ENCODE measurements around the gene RALBP1. TPM values are rescaled to one million over a fixed set of nuclear protein-coding genes. Genes with fewer than 3 reads are reported as not detected.

The RALBP1 gene
- total RNA-seq, 1 experiment from 2014 or later, result 66.2 TPM

- no peaks in the 10 kb centered on the region for H3K9me2 ChIP-seq (ENCODE audit: insufficient read depth)
- no peak overlapping the region for H3K27ac ChIP-seq (ENCODE audit: low read depth, low read length)
- H3K4me3 ChIP-seq (replicated peaks in 1 of 2; ENCODE audit: low read depth in 1 of 2, low read length in 2 of 2), result no peak overlapping the region
- no peaks in the 10 kb centered on the region for H3K4me1 ChIP-seq (ENCODE audit: control insufficient read depth in 1 of 2, insufficient read depth in 2 of 2, low read length in 2 of 2)
- ChIA-PET RAD21 (ENCODE audit: low non-redundant PET in 1 of 2, low total read pairs in 2 of 2, uncharacterized antibody in 2 of 2, unreplicated experiment in 2 of 2) (no interaction called here), POLR2A (no interaction called here), CTCF (no interaction called here)
- BruUV-seq (replicated peaks), result no TSS peak
- H3K27me3 ChIP-seq (ENCODE audit: insufficient read depth, low read length), result no peaks in the 10 kb centered on the region
- no peak overlapping the region for H3K4me2 ChIP-seq (ENCODE audit: low read length)
- intact Hi-C loops (cut with micrococcal nuclease), result no loop called here
- H4K20me1 ChIP-seq (ENCODE audit: insufficient read depth), result no peaks in the 10 kb centered on the region
- DNase-seq (ENCODE audit: low read depth, low spot score), result no peak
- no peaks in the 10 kb centered on the region for H3K79me2 ChIP-seq (ENCODE audit: insufficient read depth, low read length)
- ATAC-seq, result no peak
- H3K9me3 ChIP-seq (ENCODE audit: control insufficient read depth in 1 of 2, insufficient read depth in 1 of 2, low read depth in 1 of 2, low read length in 2 of 2), result peaks cover 6 to 11% of the 10 kb centered on the region in 2 experiments; a peak in 3 of 4 replicates
- H2AFZ ChIP-seq (ENCODE audit: low read depth, low read length, poor library complexity, severe bottlenecking), result no peak overlapping the region
- no peak overlapping the region for H3K9ac ChIP-seq (ENCODE audit: low read length)
- peak; percentile 63; the same call in 1 of the 2 replicates for TF ChIP-seq CBX3 (IDR thresholded peaks at IDR 0.05; ENCODE audit: low read depth)
- TF ChIP-seq YY1 (IDR thresholded peaks at IDR 0.05; ENCODE audit: extremely low read depth, insufficient replicate concordance, low read depth, low read length), result no peak
- no peaks in the 10 kb centered on the region for H3K36me3 ChIP-seq (ENCODE audit: control insufficient read depth in 1 of 2, insufficient read depth in 2 of 2, low read length in 2 of 2)
Observed at GRCh38 chr18:9466127-9466526, 9.2 kb upstream of the RALBP1 start.

DNA sequence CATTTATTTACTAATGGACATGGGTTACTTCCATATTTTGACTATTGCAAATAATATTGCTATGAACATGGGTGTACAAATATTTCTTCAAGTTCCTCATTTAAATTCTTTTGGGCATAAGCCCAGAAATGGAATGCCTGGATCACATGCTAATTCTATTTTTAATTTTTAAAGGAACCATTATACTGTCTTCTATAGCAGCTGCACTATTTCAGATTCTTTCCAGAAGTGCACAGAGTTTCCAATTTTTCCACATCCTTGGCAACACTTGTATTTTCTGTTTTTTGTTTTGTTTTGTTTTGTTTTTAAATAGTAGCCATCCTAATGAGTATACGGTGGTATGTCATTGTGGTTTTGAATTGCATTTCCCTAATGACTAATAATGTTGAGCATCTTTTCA lies 8.5 kb upstream of the RALBP1 start:
- DNase-seq (ENCODE audit: low read depth, low spot score) (no peak), ATAC-seq (no peak)
- Histone ChIP-seq H2AFZ (ENCODE audit: low read depth, low read length, poor library complexity, severe bottlenecking) (no peak overlapping the region), H3K27ac (ENCODE audit: low read depth, low read length) (no peak overlapping the region), H3K36me3 (ENCODE audit: control insufficient read depth in 1 of 2, insufficient read depth in 2 of 2, low read length in 2 of 2) (no peaks in the 10 kb centered on the region), H3K4me1 (ENCODE audit: control insufficient read depth in 1 of 2, insufficient read depth in 2 of 2, low read length in 2 of 2) (no peaks in the 10 kb centered on the region), H3K9ac (ENCODE audit: low read length) (no peak overlapping the region), H3K4me2 (ENCODE audit: low read length) (no peak overlapping the region), H3K4me3 (replicated peaks in 1 of 2; ENCODE audit: low read depth in 1 of 2, low read length in 2 of 2) (no peak overlapping the region), H3K9me3 (ENCODE audit: control insufficient read depth in 1 of 2, insufficient read depth in 1 of 2, low read depth in 1 of 2, low read length in 2 of 2) (peaks cover 6 to 11% of the 10 kb centered on the region in 2 experiments; a peak in 3 of 4 replicates), H3K9me2 (ENCODE audit: insufficient read depth) (no peaks in the 10 kb centered on the region), H3K79me2 (ENCODE audit: insufficient read depth, low read length) (no peaks in the 10 kb centered on the region), H4K20me1 (ENCODE audit: insufficient read depth) (no peaks in the 10 kb centered on the region), H3K27me3 (ENCODE audit: insufficient read depth, low read length) (no peaks in the 10 kb centered on the region)
- POLR2A ChIA-PET, result no interaction called here
- no TSS peak for BruUV-seq (replicated peaks)
- CTCF ChIA-PET, result no interaction called here
- RAD21 ChIA-PET (ENCODE audit: low non-redundant PET in 1 of 2, low total read pairs in 2 of 2, uncharacterized antibody in 2 of 2, unreplicated experiment in 2 of 2), result no interaction called here
- intact Hi-C loops (cut with micrococcal nuclease), result no loop called here
- TF ChIP-seq, protein P1, sequence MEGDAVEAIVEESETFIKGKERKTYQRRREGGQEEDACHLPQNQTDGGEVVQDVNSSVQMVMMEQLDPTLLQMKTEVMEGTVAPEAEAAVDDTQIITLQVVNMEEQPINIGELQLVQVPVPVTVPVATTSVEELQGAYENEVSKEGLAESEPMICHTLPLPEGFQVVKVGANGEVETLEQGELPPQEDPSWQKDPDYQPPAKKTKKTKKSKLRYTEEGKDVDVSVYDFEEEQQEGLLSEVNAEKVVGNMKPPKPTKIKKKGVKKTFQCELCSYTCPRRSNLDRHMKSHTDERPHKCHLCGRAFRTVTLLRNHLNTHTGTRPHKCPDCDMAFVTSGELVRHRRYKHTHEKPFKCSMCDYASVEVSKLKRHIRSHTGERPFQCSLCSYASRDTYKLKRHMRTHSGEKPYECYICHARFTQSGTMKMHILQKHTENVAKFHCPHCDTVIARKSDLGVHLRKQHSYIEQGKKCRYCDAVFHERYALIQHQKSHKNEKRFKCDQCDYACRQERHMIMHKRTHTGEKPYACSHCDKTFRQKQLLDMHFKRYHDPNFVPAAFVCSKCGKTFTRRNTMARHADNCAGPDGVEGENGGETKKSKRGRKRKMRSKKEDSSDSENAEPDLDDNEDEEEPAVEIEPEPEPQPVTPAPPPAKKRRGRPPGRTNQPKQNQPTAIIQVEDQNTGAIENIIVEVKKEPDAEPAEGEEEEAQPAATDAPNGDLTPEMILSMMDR (IDR thresholded peaks at IDR 0.05 in 2 of 3, conservative IDR thresholded peaks at IDR 0.05 in 1 of 3; ENCODE audit: borderline replicate concordance in 1 of 3, insufficient read depth in 1 of 3, low read depth in 2 of 3, low read length in 2 of 3), result no peak
- TF ChIP-seq, protein P2, sequence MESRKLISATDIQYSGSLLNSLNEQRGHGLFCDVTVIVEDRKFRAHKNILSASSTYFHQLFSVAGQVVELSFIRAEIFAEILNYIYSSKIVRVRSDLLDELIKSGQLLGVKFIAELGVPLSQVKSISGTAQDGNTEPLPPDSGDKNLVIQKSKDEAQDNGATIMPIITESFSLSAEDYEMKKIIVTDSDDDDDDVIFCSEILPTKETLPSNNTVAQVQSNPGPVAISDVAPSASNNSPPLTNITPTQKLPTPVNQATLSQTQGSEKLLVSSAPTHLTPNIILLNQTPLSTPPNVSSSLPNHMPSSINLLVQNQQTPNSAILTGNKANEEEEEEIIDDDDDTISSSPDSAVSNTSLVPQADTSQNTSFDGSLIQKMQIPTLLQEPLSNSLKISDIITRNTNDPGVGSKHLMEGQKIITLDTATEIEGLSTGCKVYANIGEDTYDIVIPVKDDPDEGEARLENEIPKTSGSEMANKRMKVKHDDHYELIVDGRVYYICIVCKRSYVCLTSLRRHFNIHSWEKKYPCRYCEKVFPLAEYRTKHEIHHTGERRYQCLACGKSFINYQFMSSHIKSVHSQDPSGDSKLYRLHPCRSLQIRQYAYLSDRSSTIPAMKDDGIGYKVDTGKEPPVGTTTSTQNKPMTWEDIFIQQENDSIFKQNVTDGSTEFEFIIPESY (IDR thresholded peaks at IDR 0.05; ENCODE audit: extremely low read depth, insufficient replicate concordance, low read length), result no peak
- TF ChIP-seq FOSL1 (IDR thresholded peaks at IDR 0.05; ENCODE audit: low read depth) (no peak), POLR2AphosphoS5 (IDR thresholded peaks at IDR 0.05; ENCODE audit: low read depth, low read length) (no peak), POLR2A (IDR thresholded peaks at IDR 0.05; ENCODE audit: borderline replicate concordance, extremely low read depth, insufficient read depth, insufficient read length) (no peak), MAX (IDR thresholded peaks at IDR 0.05) (no peak), YY1 (IDR thresholded peaks at IDR 0.05; ENCODE audit: extremely low read depth, insufficient replicate concordance, low read depth, low read length) (no peak), EZH2phosphoT487 (IDR thresholded peaks at IDR 0.05; ENCODE audit: borderline replicate concordance) (no peak), CBX3 (IDR thresholded peaks at IDR 0.05; ENCODE audit: low read depth) (no peak), TCF7L2 (IDR thresholded peaks at IDR 0.05; ENCODE audit: borderline replicate concordance, extremely low read depth, insufficient read depth, insufficient read length) (no peak), CEBPB (IDR thresholded peaks at IDR 0.05; ENCODE audit: low read depth) (no peak)
- TF ChIP-seq, protein P3, sequence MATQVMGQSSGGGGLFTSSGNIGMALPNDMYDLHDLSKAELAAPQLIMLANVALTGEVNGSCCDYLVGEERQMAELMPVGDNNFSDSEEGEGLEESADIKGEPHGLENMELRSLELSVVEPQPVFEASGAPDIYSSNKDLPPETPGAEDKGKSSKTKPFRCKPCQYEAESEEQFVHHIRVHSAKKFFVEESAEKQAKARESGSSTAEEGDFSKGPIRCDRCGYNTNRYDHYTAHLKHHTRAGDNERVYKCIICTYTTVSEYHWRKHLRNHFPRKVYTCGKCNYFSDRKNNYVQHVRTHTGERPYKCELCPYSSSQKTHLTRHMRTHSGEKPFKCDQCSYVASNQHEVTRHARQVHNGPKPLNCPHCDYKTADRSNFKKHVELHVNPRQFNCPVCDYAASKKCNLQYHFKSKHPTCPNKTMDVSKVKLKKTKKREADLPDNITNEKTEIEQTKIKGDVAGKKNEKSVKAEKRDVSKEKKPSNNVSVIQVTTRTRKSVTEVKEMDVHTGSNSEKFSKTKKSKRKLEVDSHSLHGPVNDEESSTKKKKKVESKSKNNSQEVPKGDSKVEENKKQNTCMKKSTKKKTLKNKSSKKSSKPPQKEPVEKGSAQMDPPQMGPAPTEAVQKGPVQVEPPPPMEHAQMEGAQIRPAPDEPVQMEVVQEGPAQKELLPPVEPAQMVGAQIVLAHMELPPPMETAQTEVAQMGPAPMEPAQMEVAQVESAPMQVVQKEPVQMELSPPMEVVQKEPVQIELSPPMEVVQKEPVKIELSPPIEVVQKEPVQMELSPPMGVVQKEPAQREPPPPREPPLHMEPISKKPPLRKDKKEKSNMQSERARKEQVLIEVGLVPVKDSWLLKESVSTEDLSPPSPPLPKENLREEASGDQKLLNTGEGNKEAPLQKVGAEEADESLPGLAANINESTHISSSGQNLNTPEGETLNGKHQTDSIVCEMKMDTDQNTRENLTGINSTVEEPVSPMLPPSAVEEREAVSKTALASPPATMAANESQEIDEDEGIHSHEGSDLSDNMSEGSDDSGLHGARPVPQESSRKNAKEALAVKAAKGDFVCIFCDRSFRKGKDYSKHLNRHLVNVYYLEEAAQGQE (IDR thresholded peaks at IDR 0.05; ENCODE audit: low read depth), result no peak
